C4-2B (cell line): Measurements from ENCODE around the gene ACKR2.

ENCODE experiments used
- CTCF ChIP-seq: fragments of 450-650 bp; conservative IDR thresholded peaks from 2 replicates; pipeline ENCODE4 v1.5.1; 2017; ENCODE audit warnings: mild to moderate bottlenecking
- ZFX ChIP-seq: fragments of 450-650 bp; IDR thresholded peaks from 2 replicates; pipeline ENCODE4 v1.6.1; 2017

GRCh38 chr3:42906848-42907183 is 97.6 kb downstream of the ACKR2 start:
- no peak for TF ChIP-seq CTCF
- no peak for TF ChIP-seq ZFX
